HG03469 (cell line): ENCODE data around the gene GTF2A1L.
"Not testable (repeated sequence)": the region's sequence is repeated elsewhere in the genome, so short reads cannot be mapped to it uniquely, and the experiment has no call there.

Experiments
- ATAC-seq: cut with Tn5 transposase; IDR thresholded peaks from one replicate; pipeline ENCODE4 v1.9.1; 2021; ENCODE audit warnings: mild to moderate bottlenecking, moderate library complexity, moderate number of reproducible peaks; ENCODE audit not compliant: unreplicated experiment

Gene GTF2A1L, protein sequence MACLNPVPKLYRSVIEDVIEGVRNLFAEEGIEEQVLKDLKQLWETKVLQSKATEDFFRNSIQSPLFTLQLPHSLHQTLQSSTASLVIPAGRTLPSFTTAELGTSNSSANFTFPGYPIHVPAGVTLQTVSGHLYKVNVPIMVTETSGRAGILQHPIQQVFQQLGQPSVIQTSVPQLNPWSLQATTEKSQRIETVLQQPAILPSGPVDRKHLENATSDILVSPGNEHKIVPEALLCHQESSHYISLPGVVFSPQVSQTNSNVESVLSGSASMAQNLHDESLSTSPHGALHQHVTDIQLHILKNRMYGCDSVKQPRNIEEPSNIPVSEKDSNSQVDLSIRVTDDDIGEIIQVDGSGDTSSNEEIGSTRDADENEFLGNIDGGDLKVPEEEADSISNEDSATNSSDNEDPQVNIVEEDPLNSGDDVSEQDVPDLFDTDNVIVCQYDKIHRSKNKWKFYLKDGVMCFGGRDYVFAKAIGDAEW

GRCh38 chr2:48617618-48618017, at the start of gene GTF2A1L:
Gene GTF2A1L, plus strand, starts transcription at chr2:48617856. Its CDS starts 19 bp downstream, at chr2:48617875.
- ATAC-seq = no peak

- no peak for ATAC-seq
These were observed 49.1 kb upstream of the GTF2A1L start for GRCh38 chr2:48568547-48568946.

DNA sequence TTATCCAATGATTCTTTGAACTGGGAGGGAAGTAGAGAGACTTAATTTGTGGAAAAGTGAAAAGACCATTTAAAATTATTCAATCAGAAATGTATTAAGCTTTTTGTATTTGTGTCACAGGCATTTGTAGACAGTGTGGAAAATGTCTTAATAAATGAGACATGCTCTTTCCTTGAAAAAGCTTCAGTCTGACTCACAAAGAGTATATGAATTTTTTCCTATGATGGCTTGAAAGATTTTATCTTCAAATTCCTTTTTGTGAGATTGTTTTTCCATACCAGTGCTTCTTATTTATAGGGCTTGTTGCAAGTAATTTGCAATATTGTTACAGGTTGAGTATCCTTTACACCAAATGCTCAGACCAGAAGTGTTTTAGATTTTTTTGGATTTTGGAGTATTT, 48.2 kb upstream of the GTF2A1L start:
- ATAC-seq = no peak

- no peak for ATAC-seq
These were observed 44.8 kb upstream of the GTF2A1L start for GRCh38 chr2:48572816-48573215.

DNA sequence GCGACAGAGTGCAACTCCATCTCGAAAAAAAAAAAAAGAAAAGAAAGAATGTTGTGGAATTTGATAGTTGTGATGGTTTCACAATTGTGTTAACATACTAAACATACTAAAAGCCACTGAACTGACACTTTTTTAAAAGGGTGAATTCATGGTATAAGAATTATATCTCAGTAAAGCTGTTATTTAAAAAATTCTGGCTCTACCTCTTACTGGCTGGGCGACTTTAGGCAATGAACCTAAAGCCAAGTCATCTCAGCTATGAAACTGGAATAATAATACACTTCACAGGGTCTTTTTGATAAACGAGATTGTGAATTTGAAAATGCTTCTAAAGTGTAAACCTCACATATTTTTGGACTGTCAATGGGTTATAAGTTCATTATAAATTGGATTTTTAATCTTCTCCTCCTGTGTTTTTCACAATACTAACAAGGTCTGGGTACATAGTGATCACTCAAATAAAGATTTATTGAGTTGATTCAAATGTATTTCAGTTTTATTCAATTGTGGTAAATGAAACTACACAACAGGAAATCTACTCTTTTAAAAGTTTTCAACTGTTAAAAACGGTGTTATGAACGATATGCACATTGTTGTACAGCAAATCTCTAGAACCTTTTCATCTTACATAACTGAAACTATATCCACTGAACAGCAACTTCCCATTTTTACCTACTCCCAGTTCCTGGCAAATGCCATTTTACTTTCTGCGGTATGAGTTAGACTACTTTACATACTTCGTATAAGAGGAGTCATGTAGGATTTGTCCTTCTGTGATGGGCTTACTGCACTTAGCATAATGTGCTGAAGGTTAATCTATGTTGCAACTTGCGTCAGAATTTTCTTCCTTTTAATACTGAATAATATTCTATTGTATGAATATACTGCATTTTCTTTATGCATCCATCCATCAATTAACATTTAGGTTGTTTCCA, 43.0 kb upstream of the GTF2A1L start:
- ATAC-seq = no peak

DNA sequence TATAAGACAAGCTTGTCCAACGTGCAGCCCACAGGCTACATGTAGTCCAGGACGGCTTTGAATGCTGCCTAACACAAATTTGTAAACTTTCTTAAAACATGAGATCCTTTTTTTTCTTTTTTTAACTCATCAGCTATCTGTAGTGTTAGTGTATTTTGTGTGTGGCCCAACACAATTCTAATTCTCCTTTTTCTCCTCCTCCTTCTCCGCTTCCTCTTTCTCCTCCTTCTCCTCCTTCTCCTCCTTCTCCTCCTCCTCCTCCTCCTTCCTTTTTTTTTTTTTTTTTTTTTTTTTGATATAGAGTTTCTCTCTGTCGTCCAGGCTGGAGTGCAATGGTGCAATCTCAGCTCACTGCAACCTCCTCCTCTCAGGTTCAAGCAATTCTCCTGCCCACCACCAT, 39.3 kb upstream of the GTF2A1L start:
- ATAC-seq = no peak

DNA sequence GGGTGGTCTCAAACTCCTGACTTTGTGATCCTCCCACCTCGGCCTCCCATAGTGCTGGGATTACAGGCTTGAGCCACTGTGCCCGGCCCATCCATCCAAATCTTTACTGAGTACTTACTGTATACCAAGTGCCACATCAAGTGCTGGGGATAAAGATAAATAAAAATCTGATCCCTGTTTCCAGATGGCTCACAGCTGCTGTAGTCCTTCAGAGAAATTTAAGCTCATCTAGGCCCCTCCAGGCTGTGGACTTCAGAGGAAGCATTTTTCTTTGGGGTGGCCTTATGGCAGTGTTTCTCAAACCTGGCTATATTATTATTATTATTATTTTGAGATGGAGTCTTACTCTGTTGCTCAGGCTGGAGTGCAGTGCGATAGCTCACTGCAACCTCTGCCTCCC, 33.7 kb upstream of the GTF2A1L start:
- ATAC-seq = no peak

GRCh38 chr2:48584551-48584950, 33.1 kb upstream of the GTF2A1L start:
- no peak for ATAC-seq

DNA sequence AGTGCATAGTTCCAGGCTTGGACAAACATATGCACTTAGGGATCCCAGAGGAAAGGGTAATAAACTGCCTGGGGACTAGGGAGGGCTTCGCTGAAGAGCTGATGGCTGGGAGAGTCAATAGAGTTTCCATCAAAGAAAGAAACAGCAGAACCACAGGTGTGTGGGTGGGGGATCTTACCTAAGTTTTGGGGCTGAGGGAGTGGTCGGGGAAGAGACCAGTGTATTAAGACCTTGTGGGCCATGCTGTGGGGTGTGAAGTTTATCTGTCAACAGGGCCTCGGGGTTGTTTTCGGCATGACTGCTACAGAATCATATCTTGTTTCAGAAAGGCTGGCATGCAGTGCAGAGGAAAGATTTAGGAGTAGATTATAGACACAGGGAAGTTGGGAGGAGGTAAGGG, 31.2 kb upstream of the GTF2A1L start:
- ATAC-seq = no peak

DNA sequence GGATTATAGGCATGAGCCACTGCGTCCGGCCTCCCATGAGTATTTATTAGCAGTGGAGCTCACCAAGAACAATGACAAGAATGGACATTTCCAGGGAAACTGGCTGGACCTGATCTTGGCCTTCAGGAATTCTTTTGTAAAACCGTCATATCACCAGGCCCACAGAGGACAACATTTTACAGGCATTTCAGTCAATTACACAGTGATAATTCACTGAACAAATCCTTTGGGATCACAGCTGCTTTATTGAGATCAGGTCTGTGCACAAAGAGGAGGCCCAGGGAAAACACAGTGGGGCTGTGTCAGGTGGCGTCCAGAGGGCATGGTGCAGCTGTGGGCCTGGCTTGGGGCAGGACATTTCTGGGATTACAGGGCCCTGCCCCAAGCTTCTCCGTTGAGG, 30.1 kb upstream of the GTF2A1L start:
- ATAC-seq = no peak

- ATAC-seq = no peak
These were observed 29.7 kb upstream of the GTF2A1L start for GRCh38 chr2:48587961-48588360.

DNA sequence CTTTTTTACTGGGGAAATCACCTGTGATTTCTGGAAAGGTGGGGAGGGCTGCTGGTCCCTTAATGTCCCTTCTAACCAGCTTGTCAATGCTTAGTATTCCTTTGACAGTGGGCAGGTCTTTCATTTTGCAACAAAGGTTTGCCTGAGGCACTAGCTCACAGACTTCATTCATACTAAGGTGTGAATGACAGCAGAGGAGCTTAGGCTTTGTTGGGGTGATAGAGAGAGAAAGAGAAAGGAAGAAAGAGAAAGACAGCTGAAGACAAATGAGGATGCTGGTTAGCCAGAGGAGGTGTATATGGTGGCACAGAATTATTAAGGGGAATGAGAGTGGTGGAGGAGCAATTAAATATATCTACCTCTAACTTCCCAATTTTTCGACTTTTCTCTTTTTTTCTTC, 28.9 kb upstream of the GTF2A1L start:
- ATAC-seq = no peak

DNA sequence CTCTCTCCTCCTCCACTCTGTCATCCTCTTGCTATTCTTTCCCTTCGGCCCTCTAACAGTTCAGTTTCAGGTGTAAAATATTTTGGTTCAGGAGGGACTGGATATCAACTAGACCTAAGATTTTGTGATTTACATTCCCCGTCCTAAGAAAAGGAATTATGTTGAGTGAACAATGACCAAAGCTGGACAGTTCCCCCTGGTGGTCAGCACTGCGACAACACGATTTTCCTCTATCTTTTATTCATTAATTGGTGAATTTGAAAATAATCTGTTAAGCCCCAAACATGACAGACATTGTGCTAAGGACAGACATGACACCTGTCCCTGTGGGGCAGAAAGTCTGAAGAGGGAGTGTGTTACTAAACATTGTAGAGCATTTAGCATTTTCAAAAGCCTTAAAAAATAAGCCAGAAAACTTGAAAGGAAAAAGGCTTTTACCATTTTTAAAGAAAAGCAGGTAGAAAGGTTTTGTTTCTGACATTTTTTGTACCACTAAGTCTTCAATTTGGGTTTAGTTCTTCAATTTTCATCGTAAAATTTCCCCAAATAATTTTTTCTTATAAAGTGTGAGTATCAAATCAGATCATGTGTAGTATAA, 28.4 kb upstream of the GTF2A1L start:
- ATAC-seq = no peak

DNA sequence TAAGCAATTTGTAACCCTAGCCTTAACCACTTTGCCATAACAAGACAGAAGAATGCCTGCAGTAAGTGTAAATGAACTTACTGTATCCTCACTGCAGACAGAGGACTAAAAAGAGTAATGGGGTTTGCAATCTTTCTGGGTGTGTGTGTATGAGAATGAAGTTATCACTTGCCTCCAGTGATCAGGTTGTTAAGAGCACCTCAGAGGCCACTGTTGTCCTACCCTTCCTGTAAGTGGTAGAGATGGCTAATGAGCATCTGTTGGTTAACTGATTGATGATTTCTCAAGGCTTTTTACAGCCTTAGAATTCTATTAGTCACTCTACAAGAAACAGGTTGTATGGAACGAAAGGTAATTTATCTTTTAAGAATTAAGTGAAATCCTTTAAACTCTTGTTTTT, 27.6 kb upstream of the GTF2A1L start:
- ATAC-seq = no peak

- ATAC-seq = no peak
These were observed 25.6 kb upstream of the GTF2A1L start for GRCh38 chr2:48592067-48592466.

DNA sequence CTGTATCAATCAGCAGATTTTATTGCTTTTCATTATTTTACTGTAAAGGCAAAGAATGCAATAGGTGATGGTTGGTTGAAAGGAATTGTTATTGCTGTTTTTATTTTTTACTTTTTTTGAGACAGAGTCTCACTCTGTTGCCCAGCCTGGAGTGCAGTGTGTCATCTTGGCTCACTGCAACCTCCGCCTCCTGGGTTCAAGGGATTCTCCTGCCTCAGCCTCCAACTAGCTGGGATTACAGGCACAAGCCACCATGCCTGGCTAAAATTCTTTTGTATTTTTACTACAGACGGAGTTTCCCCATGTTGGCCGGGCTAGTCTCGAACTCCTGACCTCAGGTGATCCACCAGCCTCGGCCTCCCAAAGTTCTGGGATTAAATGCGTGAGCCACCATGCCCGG, 20.9 kb upstream of the GTF2A1L start:
- ATAC-seq = not testable (repeated sequence)

- ATAC-seq = no peak
These were observed 20.2 kb upstream of the GTF2A1L start for GRCh38 chr2:48597492-48597891.

DNA sequence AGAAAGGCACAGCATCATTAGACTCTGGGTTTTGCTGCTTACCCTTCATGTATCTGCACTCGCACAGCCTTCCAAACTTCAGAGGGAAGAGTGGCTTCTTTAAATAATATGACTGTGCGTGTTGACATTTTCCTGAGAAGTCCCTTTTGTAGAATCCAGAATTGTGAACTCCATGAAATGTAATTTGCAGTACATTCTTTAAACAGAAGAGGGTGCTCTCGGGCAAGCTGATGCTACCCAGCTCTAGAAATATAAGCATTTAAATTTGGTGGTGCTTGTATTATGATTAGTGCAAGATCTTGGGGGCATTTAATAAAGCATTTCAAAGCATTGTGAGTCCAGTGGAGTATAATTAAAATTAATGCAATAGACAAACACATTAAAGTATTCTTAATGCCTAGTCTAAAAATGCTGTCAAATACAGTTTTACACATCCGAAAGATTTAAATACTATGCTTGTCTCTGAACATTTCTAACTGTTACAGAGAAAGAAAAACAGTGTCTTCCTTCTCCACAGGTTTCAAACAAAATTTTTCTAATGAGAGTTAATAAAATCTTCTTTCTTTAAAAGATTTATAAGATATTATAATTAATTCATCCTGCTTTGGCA, 17.3 kb upstream of the GTF2A1L start:
- no peak for ATAC-seq

DNA sequence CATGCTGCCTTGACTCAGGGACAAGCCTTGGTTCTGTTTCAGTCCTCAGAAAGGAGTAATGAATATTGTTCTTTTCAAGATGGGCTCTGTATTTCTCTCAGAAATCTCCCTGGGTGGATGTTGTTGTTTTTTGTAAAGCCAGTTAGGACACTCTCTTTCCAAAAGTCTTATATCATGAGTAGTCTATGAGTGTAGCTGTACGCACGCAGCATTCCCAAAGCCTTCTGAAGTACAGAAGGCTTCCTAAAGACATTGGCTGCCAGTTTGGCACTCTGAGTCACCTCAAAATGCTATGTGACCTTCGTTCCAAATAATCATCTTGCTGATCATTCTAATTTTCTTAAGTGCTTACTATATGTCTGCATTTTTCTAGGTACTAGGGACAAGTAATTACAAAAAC, 16.7 kb upstream of the GTF2A1L start:
- ATAC-seq = no peak

GRCh38 chr2:48601349-48601748, 16.3 kb upstream of the GTF2A1L start:
- ATAC-seq = no peak
